WTC11 (cell line): ENCODE data around the gene GPBP1L1.

Experiments
- ESRRA ChIP-seq: sonication (generic); formaldehyde crosslinking; IDR thresholded peaks from 2 replicates; pipeline ENCODE4 v1.8.1; 2022; ENCODE audit warnings: mild to moderate bottlenecking, missing genetic modification reagents, borderline replicate concordance
- GTF2I ChIP-seq: fragments of 250-450 bp; sonication (Bioruptor Pico); conservative IDR thresholded peaks from 2 replicates; pipeline ENCODE4 v1.4.0; 2021; ENCODE audit warnings: mild to moderate bottlenecking
- NFATC4 ChIP-seq: fragments of 250-450 bp; sonication (Bioruptor Pico); IDR thresholded peaks from 2 replicates; pipeline ENCODE4 v1.9.0; 2021; ENCODE audit warnings: mild to moderate bottlenecking
- ZBTB21 ChIP-seq: sonication (generic); formaldehyde crosslinking; IDR thresholded peaks from 2 replicates; pipeline ENCODE4 v1.8.1; 2023; ENCODE audit warnings: mild to moderate bottlenecking, missing genetic modification reagents, borderline replicate concordance
- TF ChIP-seq, protein P1 (sequence below): fragments of 200-600 bp; IDR thresholded peaks from 2 replicates; pipeline ENCODE4 v1.8.0; 2022; ENCODE audit warnings: antibody characterized with exemption

- TF ChIP-seq, protein P1, sequence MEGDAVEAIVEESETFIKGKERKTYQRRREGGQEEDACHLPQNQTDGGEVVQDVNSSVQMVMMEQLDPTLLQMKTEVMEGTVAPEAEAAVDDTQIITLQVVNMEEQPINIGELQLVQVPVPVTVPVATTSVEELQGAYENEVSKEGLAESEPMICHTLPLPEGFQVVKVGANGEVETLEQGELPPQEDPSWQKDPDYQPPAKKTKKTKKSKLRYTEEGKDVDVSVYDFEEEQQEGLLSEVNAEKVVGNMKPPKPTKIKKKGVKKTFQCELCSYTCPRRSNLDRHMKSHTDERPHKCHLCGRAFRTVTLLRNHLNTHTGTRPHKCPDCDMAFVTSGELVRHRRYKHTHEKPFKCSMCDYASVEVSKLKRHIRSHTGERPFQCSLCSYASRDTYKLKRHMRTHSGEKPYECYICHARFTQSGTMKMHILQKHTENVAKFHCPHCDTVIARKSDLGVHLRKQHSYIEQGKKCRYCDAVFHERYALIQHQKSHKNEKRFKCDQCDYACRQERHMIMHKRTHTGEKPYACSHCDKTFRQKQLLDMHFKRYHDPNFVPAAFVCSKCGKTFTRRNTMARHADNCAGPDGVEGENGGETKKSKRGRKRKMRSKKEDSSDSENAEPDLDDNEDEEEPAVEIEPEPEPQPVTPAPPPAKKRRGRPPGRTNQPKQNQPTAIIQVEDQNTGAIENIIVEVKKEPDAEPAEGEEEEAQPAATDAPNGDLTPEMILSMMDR, result no peak
- TF ChIP-seq ZBTB21 (CRISPR knock-in tag) (no peak), ESRRA (CRISPR knock-in tag) (no peak), GTF2I (no peak), NFATC4 (no peak)
Measured at GRCh38 chr1:45682942-45683341, 3.4 kb downstream of the GPBP1L1 start.
